ENCODE results near the gene PACS1. TPM values are rescaled to one million over a fixed set of nuclear protein-coding genes. Genes with fewer than 3 reads are reported as not detected.

The PACS1 gene
- polyA plus RNA-seq, 1 of the 3 experiments (the other 2 are of a cell fraction), result 37.3 TPM

- TF ChIP-seq NFIC (IDR thresholded peaks at IDR 0.05; ENCODE audit: borderline replicate concordance) (no peak), REST (IDR thresholded peaks at IDR 0.05; ENCODE audit: low read depth, low read length) (0 out of 2 replicates have a peak, but pooled peaks have one; percentile 13), PBX3 (IDR thresholded peaks at IDR 0.05) (peak; percentile 22; the same call in 1 of the 2 replicates), CHD2 (IDR thresholded peaks at IDR 0.05; ENCODE audit: low read length, partially characterized antibody) (peak; percentile 60), YY1 (IDR thresholded peaks at IDR 0.05; ENCODE audit: low read depth) (peak; percentile 90), RXRA (IDR thresholded peaks at IDR 0.05; ENCODE audit: borderline replicate concordance, low read depth) (no peak), MEF2A (IDR thresholded peaks at IDR 0.05; ENCODE audit: borderline replicate concordance, low read depth) (no peak)
Observed at GRCh38 chr11:66268244-66268951, 198.3 kb downstream of the PACS1 start, which contains the start of gene RAB1B (continued).

- peak; percentile 58 for DNase-seq
- CTCF ChIA-PET, result interaction anchor here (1.3 to 9.4 kb wide), 4 partner anchors 11 to 48 kb away, joined by 4 to 111 read pairs (median 16); partner anchors contain the start of gene CNIH2
- POLR2A ChIA-PET, result interaction anchor here (1.1 to 1.8 kb wide), 2 partner anchors 8 to 22 kb away, joined by 3 to 4 read pairs; partner anchors contain the start of gene TMEM151A
Observed at GRCh38 chr11:66268952-66269905, 199.2 kb downstream of the PACS1 start.

More at GRCh38 chr11:66268952-66269905, 199.2 kb downstream of the PACS1 start:
- Histone ChIP-seq H3K9ac (peak overlapping the region; percentile 87), H3K9me3 (no peaks in the 10 kb centered on the region), H3K27me3 (ENCODE audit: insufficient read depth) (no peaks in the 10 kb centered on the region), H3K9me2 (no peaks in the 10 kb centered on the region), H3K36me3 (replicated peaks in 1 of 2; ENCODE audit: control insufficient read depth in 1 of 2, insufficient read depth in 2 of 2, low read length in 1 of 2) (peaks cover 26 to 46% of the 10 kb centered on the region in 2 experiments), H3K27ac (ENCODE audit: low read depth in 2 of 2, low read length in 1 of 2) (peak overlapping the region; percentile 84 to 97), H3K4me1 (ENCODE audit: control insufficient read depth in 1 of 2, insufficient read depth in 2 of 2, low read depth in 1 of 2, low read length in 1 of 2) (peaks cover 11 to 14% of the 10 kb centered on the region in 2 experiments; a peak in 2 of 4 replicates), H3K4me3 (ENCODE audit: low read depth in 2 of 2, low read length in 1 of 2) (peak overlapping the region; percentile 85 to 89), H3K79me2 (ENCODE audit: insufficient read depth) (peaks cover 34% of the 10 kb centered on the region), H4K20me1 (ENCODE audit: insufficient read depth) (no peaks in the 10 kb centered on the region; the same call in 1 of the 2 replicates), H3K4me2 (peak overlapping the region; percentile 96), H3F3A (replicated peaks; ENCODE audit: insufficient read depth) (peaks cover 23% of the 10 kb centered on the region), H2AFZ (ENCODE audit: low read depth) (no peak overlapping the region)
- no peak for TF ChIP-seq TCF12 (IDR thresholded peaks at IDR 0.05)
- TF ChIP-seq, protein P1, sequence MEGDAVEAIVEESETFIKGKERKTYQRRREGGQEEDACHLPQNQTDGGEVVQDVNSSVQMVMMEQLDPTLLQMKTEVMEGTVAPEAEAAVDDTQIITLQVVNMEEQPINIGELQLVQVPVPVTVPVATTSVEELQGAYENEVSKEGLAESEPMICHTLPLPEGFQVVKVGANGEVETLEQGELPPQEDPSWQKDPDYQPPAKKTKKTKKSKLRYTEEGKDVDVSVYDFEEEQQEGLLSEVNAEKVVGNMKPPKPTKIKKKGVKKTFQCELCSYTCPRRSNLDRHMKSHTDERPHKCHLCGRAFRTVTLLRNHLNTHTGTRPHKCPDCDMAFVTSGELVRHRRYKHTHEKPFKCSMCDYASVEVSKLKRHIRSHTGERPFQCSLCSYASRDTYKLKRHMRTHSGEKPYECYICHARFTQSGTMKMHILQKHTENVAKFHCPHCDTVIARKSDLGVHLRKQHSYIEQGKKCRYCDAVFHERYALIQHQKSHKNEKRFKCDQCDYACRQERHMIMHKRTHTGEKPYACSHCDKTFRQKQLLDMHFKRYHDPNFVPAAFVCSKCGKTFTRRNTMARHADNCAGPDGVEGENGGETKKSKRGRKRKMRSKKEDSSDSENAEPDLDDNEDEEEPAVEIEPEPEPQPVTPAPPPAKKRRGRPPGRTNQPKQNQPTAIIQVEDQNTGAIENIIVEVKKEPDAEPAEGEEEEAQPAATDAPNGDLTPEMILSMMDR (IDR thresholded peaks at IDR 0.05), result peak; percentile 34
- 0 out of 2 replicates have a peak, but pooled peaks have one; percentile 21 for TF ChIP-seq MXI1 (IDR thresholded peaks at IDR 0.05; ENCODE audit: low read depth, low read length)
- WGBS (ENCODE audit: low lambda C conversion rate), result 4% methylated on average over 29 of the region's 32 CpGs

Measured in SK-N-SH (cell line).